K562 (cell line): ENCODE data around the gene CRB2. TPM values are rescaled to one million over a fixed set of nuclear protein-coding genes. Genes with fewer than 3 reads are reported as not detected.

Experiments
- ARID1B ChIP-seq: fragments of 450-650 bp; IDR thresholded peaks from 2 replicates; pipeline ENCODE4 v1.6.1; 2016; ENCODE audit warnings: antibody characterized with exemption, mild to moderate bottlenecking, inconsistent platforms
- BRD4 ChIP-seq: fragments of 200-600 bp; sonication (generic); IDR thresholded peaks from 2 replicates; pipeline ENCODE4 v1.6.1; 2017; ENCODE audit warnings: inconsistent platforms
- BRD9 ChIP-seq: fragments of 450-650 bp; IDR thresholded peaks from 2 replicates; pipeline ENCODE4 v1.6.1; 2018; ENCODE audit warnings: low read depth; ENCODE audit not compliant: partially characterized antibody
- GABPB2 ChIP-seq: fragments of 250-450 bp; sonication (Bioruptor Pico); conservative IDR thresholded peaks from 2 replicates; pipeline ENCODE4 v1.5.1; 2021; ENCODE audit warnings: mild to moderate bottlenecking
- ILK ChIP-seq: fragments of 450-650 bp; IDR thresholded peaks from 2 replicates; pipeline ENCODE4 v1.6.1; 2016; ENCODE audit warnings: missing genetic modification characterization, low read depth, mild to moderate bottlenecking, missing compliant biosample characterization, moderate library complexity, borderline replicate concordance
- L3MBTL2 ChIP-seq: fragments of 450-650 bp; IDR thresholded peaks from 2 replicates; pipeline ENCODE4 v1.6.1; 2016; ENCODE audit warnings: mild to moderate bottlenecking, moderate library complexity
- NBN ChIP-seq: fragments of 450-650 bp; IDR thresholded peaks from 2 replicates; pipeline ENCODE4 v1.6.1; 2016; ENCODE audit warnings: low read depth, mild to moderate bottlenecking
- PML ChIP-seq: IDR thresholded peaks from 2 replicates; pipeline ENCODE4 v1.6.1; 2012; ENCODE audit warnings: low read length, inconsistent platforms
- RBFOX2 ChIP-seq: fragments of 200-400 bp; formaldehyde crosslinking; IDR thresholded peaks from 2 replicates; pipeline ENCODE4 v1.6.1; 2017; ENCODE audit warnings: low read depth, mild to moderate bottlenecking, low read length, moderate library complexity
- SP1 ChIP-seq: sonication (generic); formaldehyde crosslinking; IDR thresholded peaks from 2 replicates; pipeline ENCODE4 v1.8.1; 2022; ENCODE audit warnings: mild to moderate bottlenecking, missing genetic modification reagents
- TCFL5 ChIP-seq: fragments of 250-450 bp; sonication (Bioruptor Pico); conservative IDR thresholded peaks from 2 replicates; pipeline ENCODE4 v1.6.1; 2021; ENCODE audit warnings: mild to moderate bottlenecking, moderate library complexity, matching md5 sums
- ZNF57 ChIP-seq: fragments of 450-650 bp; formaldehyde crosslinking; IDR thresholded peaks from 2 replicates; pipeline ENCODE4 v1.4.0; 2020; ENCODE audit warnings: mild to moderate bottlenecking, moderate library complexity
- ZNF766 ChIP-seq: fragments of 200-800 bp; sonication (Bioruptor generic); conservative IDR thresholded peaks from 2 replicates; pipeline ENCODE4 v1.6.1; 2016; ENCODE audit warnings: missing genetic modification characterization, missing compliant biosample characterization
- ZNF77 ChIP-seq: fragments of 250-450 bp; sonication (Bioruptor Pico); IDR thresholded peaks from 2 replicates; pipeline ENCODE4 v1.5.0; 2020
- polyA plus RNA-seq, 8 experiments: library from polyadenylated mRNA; depleted of rRNA in 4 of 8; stranded (reverse) in 5 of 8; unstranded in 3 of 8; fragments of >200 nt; fragmentation: Nextera tagmentation in 2 of 8; fragmentation: Illumina TruSeq in 1 of 8; extraction: Ambion mirVana in 2 of 8; extraction: Trizol in 1 of 8; gene quantifications; 2 replicates each; pipeline versions ENCODE4 v1.2.1 to v1.2.3, GENCODE V29; 2011 to 2014; ENCODE audit warnings: inconsistent platforms in 1 of 8, missing spikeins in 1 of 8
- total RNA-seq, 7 experiments: library from RNA; depleted of rRNA in 6 of 7; stranded (reverse); fragments of >200 nt in 6 of 7; fragmentation: Illumina TruSeq in 2 of 7; extraction: Trizol in 2 of 7; gene quantifications; 2 replicates each; pipeline versions ENCODE4 v1.2.1 to v1.2.3, GENCODE V29; 2011 to 2021; ENCODE audit warnings: low replicate concordance in 1 of 7
- TF ChIP-seq, protein P1 (sequence below): sonication (generic); formaldehyde crosslinking; IDR thresholded peaks from 2 replicates; pipeline ENCODE4 v1.8.0; 2023; ENCODE audit warnings: mild to moderate bottlenecking, missing genetic modification reagents
- TF ChIP-seq, protein P2 (sequence below): fragments of 200-800 bp; sonication (Bioruptor generic); IDR thresholded peaks from 2 replicates; pipeline ENCODE4 v1.6.1; 2017; ENCODE audit warnings: missing genetic modification characterization, missing compliant biosample characterization
- TF ChIP-seq, protein P3 (sequence below), 3 experiments: fragments of 200-800 bp in 1 of 3; fragments of 250-450 bp in 1 of 3; fragments of 450-650 bp in 1 of 3; sonication (Bioruptor Pico) in 1 of 3; sonication (Bioruptor generic) in 1 of 3; formaldehyde crosslinking in 1 of 3; IDR thresholded peaks; 2 replicates each; pipeline versions ENCODE4 v1.6.1 to v1.8.0; 2016 to 2022; ENCODE audit warnings: mild to moderate bottlenecking in 2 of 3, missing genetic modification characterization in 2 of 3, missing compliant biosample characterization in 1 of 3, moderate library complexity in 1 of 3

The CRB2 gene
- total and polyA plus RNA-seq, 9 of the 15 experiments (the other 6 are each of a cell fraction or from before 2014, with no cell fraction given) = 0.13 to 1.2 (median 0.25) TPM; not detected in 2

DNA sequence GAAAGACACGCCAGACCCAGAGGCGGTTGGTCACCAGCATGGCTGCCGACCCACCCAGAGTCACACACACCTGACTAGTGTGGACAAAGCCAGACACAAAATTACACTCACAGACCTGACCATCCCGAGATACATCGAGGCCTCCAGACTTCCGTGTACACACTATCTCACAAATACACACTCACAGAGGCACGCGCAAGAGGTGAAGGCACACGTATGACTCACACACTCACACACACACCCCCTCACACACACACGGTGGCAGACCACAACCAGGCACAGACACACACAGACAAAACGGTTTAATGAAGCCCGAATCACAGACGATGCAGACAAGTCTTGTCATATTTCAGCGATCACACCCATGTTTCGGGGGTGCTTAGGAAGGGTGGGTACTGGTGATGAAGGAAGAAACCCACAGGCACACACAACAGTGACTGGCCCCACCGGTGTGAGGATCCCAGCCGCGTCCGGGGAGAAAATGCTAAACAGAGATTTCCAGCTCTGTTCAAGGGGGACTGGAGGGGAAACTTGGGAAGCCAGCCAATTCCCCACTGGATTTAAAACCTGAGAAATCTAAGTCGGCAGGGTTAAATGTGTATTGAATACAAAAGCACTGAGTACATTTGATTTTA is 51.3 kb downstream of the CRB2 start (continued):
- TF ChIP-seq, protein P1, sequence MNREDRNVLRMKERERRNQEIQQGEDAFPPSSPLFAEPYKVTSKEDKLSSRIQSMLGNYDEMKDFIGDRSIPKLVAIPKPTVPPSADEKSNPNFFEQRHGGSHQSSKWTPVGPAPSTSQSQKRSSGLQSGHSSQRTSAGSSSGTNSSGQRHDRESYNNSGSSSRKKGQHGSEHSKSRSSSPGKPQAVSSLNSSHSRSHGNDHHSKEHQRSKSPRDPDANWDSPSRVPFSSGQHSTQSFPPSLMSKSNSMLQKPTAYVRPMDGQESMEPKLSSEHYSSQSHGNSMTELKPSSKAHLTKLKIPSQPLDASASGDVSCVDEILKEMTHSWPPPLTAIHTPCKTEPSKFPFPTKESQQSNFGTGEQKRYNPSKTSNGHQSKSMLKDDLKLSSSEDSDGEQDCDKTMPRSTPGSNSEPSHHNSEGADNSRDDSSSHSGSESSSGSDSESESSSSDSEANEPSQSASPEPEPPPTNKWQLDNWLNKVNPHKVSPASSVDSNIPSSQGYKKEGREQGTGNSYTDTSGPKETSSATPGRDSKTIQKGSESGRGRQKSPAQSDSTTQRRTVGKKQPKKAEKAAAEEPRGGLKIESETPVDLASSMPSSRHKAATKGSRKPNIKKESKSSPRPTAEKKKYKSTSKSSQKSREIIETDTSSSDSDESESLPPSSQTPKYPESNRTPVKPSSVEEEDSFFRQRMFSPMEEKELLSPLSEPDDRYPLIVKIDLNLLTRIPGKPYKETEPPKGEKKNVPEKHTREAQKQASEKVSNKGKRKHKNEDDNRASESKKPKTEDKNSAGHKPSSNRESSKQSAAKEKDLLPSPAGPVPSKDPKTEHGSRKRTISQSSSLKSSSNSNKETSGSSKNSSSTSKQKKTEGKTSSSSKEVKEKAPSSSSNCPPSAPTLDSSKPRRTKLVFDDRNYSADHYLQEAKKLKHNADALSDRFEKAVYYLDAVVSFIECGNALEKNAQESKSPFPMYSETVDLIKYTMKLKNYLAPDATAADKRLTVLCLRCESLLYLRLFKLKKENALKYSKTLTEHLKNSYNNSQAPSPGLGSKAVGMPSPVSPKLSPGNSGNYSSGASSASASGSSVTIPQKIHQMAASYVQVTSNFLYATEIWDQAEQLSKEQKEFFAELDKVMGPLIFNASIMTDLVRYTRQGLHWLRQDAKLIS = no peak
- TF ChIP-seq L3MBTL2 = no peak
- no peak for TF ChIP-seq ZNF57 (CRISPR knock-in tag)
- TF ChIP-seq ZNF77 (CRISPR knock-in tag) = no peak
- TF ChIP-seq ILK (tag) = no peak
- TF ChIP-seq, protein P2, sequence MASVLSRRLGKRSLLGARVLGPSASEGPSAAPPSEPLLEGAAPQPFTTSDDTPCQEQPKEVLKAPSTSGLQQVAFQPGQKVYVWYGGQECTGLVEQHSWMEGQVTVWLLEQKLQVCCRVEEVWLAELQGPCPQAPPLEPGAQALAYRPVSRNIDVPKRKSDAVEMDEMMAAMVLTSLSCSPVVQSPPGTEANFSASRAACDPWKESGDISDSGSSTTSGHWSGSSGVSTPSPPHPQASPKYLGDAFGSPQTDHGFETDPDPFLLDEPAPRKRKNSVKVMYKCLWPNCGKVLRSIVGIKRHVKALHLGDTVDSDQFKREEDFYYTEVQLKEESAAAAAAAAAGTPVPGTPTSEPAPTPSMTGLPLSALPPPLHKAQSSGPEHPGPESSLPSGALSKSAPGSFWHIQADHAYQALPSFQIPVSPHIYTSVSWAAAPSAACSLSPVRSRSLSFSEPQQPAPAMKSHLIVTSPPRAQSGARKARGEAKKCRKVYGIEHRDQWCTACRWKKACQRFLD (CRISPR knock-in tag) = 0 out of 2 replicates have a peak, but pooled peaks have one; percentile 36
- TF ChIP-seq PML = no peak
- no peak for TF ChIP-seq BRD9
- no peak for TF ChIP-seq TCFL5
- 0 out of 2 replicates have a peak, but pooled peaks have one; percentile 47 for TF ChIP-seq ARID1B
- no peak for TF ChIP-seq BRD4
- TF ChIP-seq GABPB2 (CRISPR knock-in tag) = no peak
- TF ChIP-seq, protein P3, sequence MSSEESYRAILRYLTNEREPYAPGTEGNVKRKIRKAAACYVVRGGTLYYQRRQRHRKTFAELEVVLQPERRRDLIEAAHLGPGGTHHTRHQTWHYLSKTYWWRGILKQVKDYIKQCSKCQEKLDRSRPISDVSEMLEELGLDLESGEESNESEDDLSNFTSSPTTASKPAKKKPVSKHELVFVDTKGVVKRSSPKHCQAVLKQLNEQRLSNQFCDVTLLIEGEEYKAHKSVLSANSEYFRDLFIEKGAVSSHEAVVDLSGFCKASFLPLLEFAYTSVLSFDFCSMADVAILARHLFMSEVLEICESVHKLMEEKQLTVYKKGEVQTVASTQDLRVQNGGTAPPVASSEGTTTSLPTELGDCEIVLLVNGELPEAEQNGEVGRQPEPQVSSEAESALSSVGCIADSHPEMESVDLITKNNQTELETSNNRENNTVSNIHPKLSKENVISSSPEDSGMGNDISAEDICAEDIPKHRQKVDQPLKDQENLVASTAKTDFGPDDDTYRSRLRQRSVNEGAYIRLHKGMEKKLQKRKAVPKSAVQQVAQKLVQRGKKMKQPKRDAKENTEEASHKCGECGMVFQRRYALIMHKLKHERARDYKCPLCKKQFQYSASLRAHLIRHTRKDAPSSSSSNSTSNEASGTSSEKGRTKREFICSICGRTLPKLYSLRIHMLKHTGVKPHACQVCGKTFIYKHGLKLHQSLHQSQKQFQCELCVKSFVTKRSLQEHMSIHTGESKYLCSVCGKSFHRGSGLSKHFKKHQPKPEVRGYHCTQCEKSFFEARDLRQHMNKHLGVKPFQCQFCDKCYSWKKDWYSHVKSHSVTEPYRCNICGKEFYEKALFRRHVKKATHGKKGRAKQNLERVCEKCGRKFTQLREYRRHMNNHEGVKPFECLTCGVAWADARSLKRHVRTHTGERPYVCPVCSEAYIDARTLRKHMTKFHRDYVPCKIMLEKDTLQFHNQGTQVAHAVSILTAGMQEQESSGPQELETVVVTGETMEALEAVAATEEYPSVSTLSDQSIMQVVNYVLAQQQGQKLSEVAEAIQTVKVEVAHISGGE (CRISPR knock-in tag; IDR thresholded peaks at IDR 0.05) = no peak
- TF ChIP-seq RBFOX2 = no peak
- TF ChIP-seq NBN = no peak
- TF ChIP-seq ZNF766 (CRISPR knock-in tag) = no peak
- TF ChIP-seq SP1 (CRISPR knock-in tag) = no peak
